Cardiac muscle cell (in vitro differentiated cells and primary cell): ENCODE results near the gene ARSI. TPM values are rescaled to one million over a fixed set of nuclear protein-coding genes. Genes with fewer than 3 reads are reported as not detected.

Experiments
- DNase-seq, 2 donors: peaks; one replicate each; pipeline versions ENCODE4 v3.0.0 to v3.0.0-alpha.2; 2010 to 2017; ENCODE audit warnings: low read depth in 1 of 2, low spot score in 1 of 2
- H3K27ac ChIP-seq: fragments of 200-600 bp; sonication (generic); 2 replicates; pipeline ENCODE4 v1.5.1; 2016
- H3K27me3 ChIP-seq: fragments of 200-600 bp; sonication (generic); 2 replicates; pipeline ENCODE4 v1.6.0; 2016; ENCODE audit warnings: control low read depth
- H3K36me3 ChIP-seq: fragments of 200-600 bp; sonication (generic); 2 replicates; pipeline ENCODE4 v1.5.1; 2016; ENCODE audit warnings: control low read depth
- H3K4me1 ChIP-seq: fragments of 200-600 bp; sonication (generic); 2 replicates; pipeline ENCODE4 v1.8.1; 2017; ENCODE audit warnings: low read depth, mild to moderate bottlenecking, mixed run types
- H3K4me3 ChIP-seq: fragments of 200-600 bp; sonication (generic); 2 replicates; pipeline ENCODE4 v1.5.1; 2016; ENCODE audit warnings: mild to moderate bottlenecking
- H3K9me3 ChIP-seq: fragments of 200-600 bp; sonication (generic); 2 replicates; pipeline ENCODE4 v1.5.1; 2017; ENCODE audit warnings: low read depth, mild to moderate bottlenecking, control low read depth
- CTCF ChIP-seq: IDR thresholded peaks from 2 replicates; pipeline ENCODE4 v1.5.1; 2012; ENCODE audit warnings: low read depth, mild to moderate bottlenecking, low read length
- polyA plus RNA-seq: library from polyadenylated mRNA; unstranded; fragments of >200 nt; fragmentation: Nextera tagmentation; extraction: Ambion mirVana; gene quantifications from 2 replicates; pipeline ENCODE4 v1.2.1, GENCODE V29; 2016
- total RNA-seq: library from RNA; depleted of rRNA; stranded (reverse); fragments of >200 nt; gene quantifications from 2 replicates; pipeline ENCODE4 v1.2.3, GENCODE V29; 2016

ARSI gene
- total and polyA plus RNA-seq, 2 experiments from 2014 or later = 2.1 to 3.3 TPM

GRCh38 chr5:150299571-150300327 lies 3.0 kb downstream of the ARSI start:
- Histone ChIP-seq H3K27ac (no peak overlapping the region), H3K9me3 (no peaks in the 10 kb centered on the region), H3K4me3 (no peak overlapping the region), H3K36me3 (no peaks in the 10 kb centered on the region), H3K27me3 (peaks cover 12% of the 10 kb centered on the region), H3K4me1 (peaks cover 5% of the 10 kb centered on the region)
- DNase-seq = peak in 1 of 2 donors; percentile 50
- TF ChIP-seq CTCF = no peak

- H3K27ac ChIP-seq = no peak overlapping the region
- peaks cover 5% of the 10 kb centered on the region for H3K4me1 ChIP-seq
- H3K36me3 ChIP-seq = no peaks in the 10 kb centered on the region
- TF ChIP-seq CTCF = no peak
- peaks cover 12% of the 10 kb centered on the region for H3K27me3 ChIP-seq
- DNase-seq = peak in 1 of 2 donors; percentile 88
- H3K4me3 ChIP-seq = no peak overlapping the region
- H3K9me3 ChIP-seq = no peaks in the 10 kb centered on the region
Observed at GRCh38 chr5:150298701-150299451, 3.8 kb downstream of the ARSI start.

- Histone ChIP-seq H3K36me3 (no peaks in the 10 kb centered on the region), H3K27ac (no peak overlapping the region), H3K27me3 (peaks cover 12% of the 10 kb centered on the region), H3K4me1 (peaks cover 5% of the 10 kb centered on the region), H3K9me3 (no peaks in the 10 kb centered on the region), H3K4me3 (no peak overlapping the region)
- TF ChIP-seq CTCF = no peak
- no peak for DNase-seq
Observed at GRCh38 chr5:150297934-150298595, 4.6 kb downstream of the ARSI start.

DNA sequence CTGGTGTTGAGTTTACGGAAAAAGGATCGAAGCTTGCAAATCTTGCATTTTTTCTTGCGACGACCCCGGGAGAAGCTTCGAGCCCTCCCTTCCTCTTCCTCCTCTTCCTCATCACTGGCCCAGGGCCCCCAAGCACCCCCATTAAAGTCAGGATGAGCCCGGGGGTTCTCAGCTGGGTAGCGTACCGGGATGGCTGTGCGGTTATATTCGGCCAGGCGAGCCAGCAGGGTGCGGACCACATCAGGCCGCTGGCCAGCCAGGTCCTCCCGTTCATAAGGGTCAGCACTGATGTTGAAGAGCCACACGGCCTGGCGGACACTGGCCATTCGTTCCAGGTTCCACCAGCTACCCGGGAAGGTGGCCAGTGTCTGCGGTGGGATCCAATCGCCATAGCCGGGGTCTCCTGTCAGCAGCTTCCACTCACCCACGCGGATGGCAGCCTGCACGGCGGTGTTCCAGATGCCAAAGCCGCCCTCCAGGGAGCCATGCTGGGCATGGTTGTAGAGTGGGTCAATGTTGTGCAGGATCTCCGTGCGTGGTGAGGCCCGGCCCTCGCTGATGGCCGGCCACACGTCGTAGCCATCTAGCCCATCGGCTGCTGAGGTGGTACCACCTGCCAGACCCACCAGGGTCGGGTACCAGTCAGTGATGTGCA lies 5.3 kb downstream of the ARSI start:
- peaks cover 2% of the 10 kb centered on the region for H3K4me1 ChIP-seq
- no peak for TF ChIP-seq CTCF
- peaks cover 8% of the 10 kb centered on the region for H3K27me3 ChIP-seq
- no peak for DNase-seq
- no peak overlapping the region for H3K27ac ChIP-seq
- no peaks in the 10 kb centered on the region for H3K36me3 ChIP-seq
- no peaks in the 10 kb centered on the region for H3K9me3 ChIP-seq
- H3K4me3 ChIP-seq = no peak overlapping the region

DNA sequence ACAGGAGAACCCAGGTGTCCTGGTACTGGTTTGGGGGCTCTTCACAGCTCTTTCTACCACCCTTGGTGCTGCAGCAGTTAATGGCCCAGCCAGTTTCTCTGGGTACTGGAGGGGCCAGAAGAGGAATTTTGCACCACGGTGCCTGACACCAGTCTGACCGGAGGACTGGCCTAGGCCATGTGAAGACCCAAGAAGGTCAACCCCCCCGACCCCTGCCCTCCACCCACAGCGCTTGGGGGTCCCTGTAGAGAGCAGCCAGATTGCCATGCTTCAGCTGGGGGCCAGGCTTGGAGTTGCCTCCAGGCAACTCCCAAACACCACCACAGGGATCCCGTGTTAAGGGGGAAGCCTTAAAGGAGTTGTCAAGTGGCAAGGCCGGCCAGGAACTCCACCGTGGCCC lies 6.2 kb downstream of the ARSI start:
- no peak for TF ChIP-seq CTCF
- DNase-seq = no peak
- no peaks in the 10 kb centered on the region for H3K36me3 ChIP-seq
- no peak overlapping the region for H3K4me3 ChIP-seq
- no peak overlapping the region for H3K27ac ChIP-seq
- H3K4me1 ChIP-seq = no peaks in the 10 kb centered on the region
- no peaks in the 10 kb centered on the region for H3K9me3 ChIP-seq
- peaks cover under 1% of the 10 kb centered on the region for H3K27me3 ChIP-seq
